ENCODE data around the gene NIPBL. TPM values are rescaled to one million over a fixed set of nuclear protein-coding genes. Genes with fewer than 3 reads are reported as not detected.
"Not testable (repeated sequence)": the region's sequence is repeated elsewhere in the genome, so short reads cannot be mapped to it uniquely, and the experiment has no call there.

The NIPBL gene
- total RNA-seq, 1 experiment from 2014 or later: 18.9 TPM

DNA sequence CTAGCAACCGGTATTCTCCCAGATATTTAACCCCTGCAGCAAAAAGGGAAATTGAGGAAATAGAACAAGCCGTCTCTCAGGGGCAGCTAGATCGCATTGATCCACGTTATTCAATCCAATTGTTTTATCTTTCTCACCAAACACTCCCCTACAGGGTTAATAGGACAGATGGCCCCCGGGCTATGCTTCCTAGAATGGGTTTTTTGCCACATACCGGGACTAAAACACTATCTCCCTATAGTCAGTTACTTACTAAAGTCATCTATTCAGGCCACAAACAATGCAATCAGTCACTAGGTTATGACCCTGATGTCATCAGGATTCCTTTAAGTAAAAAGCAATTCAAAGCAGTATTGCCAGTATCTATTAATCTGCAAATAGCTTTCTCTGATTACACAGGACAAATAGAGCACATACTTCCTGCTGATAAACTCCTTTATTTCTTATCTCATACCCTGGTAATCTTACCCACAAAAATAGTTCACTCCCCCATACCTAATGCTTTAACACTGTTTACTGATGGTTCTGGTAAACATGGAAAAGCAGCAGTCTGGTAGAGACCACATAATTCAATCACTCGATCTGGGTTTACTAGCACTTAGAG lies 213.7 kb downstream of the NIPBL start:
- 0 out of 2 replicates have a peak overlapping the region, but pooled peaks have one; percentile 9 for H3K27ac ChIP-seq
- H3K4me3 ChIP-seq: no peak overlapping the region
- no peaks in the 10 kb centered on the region for H3K9me3 ChIP-seq (replicated peaks)
- no peaks in the 10 kb centered on the region for H3K36me3 ChIP-seq
- DNase-seq (ENCODE audit: low read depth in 1 of 2, low spot score in 2 of 2): no peak
- peaks cover 30% of the 10 kb centered on the region for H3K4me1 ChIP-seq (replicated peaks)
- no peaks in the 10 kb centered on the region for H3K27me3 ChIP-seq (replicated peaks)

- H3K36me3 ChIP-seq: no peaks in the 10 kb centered on the region
- no peak overlapping the region for H3K4me3 ChIP-seq
- 0 out of 2 replicates have a peak overlapping the region, but pooled peaks have one; percentile 9 for H3K27ac ChIP-seq
- no peak for DNase-seq (ENCODE audit: low read depth in 1 of 2, low spot score in 2 of 2)
- no peaks in the 10 kb centered on the region for H3K27me3 ChIP-seq (replicated peaks)
- no peaks in the 10 kb centered on the region for H3K9me3 ChIP-seq (replicated peaks)
- peaks cover 30% of the 10 kb centered on the region for H3K4me1 ChIP-seq (replicated peaks)
Observed at GRCh38 chr5:37090781-37091180, 214.2 kb downstream of the NIPBL start.

GRCh38 chr5:37093795-37094194 lies 217.2 kb downstream of the NIPBL start:
- not testable (repeated sequence) for H3K27me3 ChIP-seq (replicated peaks); H3K36me3 ChIP-seq; H3K9me3 ChIP-seq (replicated peaks); DNase-seq (ENCODE audit: low read depth in 1 of 2, low spot score in 2 of 2); H3K4me3 ChIP-seq; H3K27ac ChIP-seq
- H3K4me1 ChIP-seq (replicated peaks): peaks cover 11% of the 10 kb centered on the region

- H3K4me1 ChIP-seq (replicated peaks); H3K27me3 ChIP-seq (replicated peaks); DNase-seq (ENCODE audit: low read depth in 1 of 2, low spot score in 2 of 2); H3K4me3 ChIP-seq; H3K27ac ChIP-seq: not testable (repeated sequence)
- Histone ChIP-seq H3K36me3 (peaks cover 24% of the 10 kb centered on the region), H3K9me3 (replicated peaks) (peaks cover 14% of the 10 kb centered on the region)
Observed at GRCh38 chr5:37099267-37099666, 222.7 kb downstream of the NIPBL start.

DNA sequence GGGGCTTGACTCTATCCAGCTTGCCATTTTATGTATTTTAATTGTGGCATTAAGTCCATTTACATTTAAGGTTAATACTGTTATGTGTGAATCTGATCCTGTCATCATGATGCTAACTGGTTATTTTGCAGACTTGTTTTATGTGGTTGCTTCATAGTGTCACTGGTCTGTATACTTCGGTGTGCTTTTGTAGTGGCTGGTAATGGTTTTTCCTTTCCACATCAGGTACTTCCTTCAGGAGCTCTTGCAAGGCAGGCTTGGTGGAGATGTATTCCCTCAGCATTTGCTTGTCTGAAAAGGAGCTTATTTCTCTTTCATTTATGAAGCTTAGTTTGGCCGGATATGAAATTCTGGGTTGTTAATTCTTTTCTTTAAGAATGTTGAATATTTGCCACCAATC lies 226.7 kb downstream of the NIPBL start:
- H3K4me1 ChIP-seq (replicated peaks): no peaks in the 10 kb centered on the region
- no peak overlapping the region for H3K4me3 ChIP-seq
- DNase-seq (ENCODE audit: low read depth in 1 of 2, low spot score in 2 of 2): no peak
- peaks cover 14% of the 10 kb centered on the region for H3K9me3 ChIP-seq (replicated peaks)
- peaks cover 41% of the 10 kb centered on the region for H3K36me3 ChIP-seq
- no peak overlapping the region for H3K27ac ChIP-seq
- no peaks in the 10 kb centered on the region for H3K27me3 ChIP-seq (replicated peaks)

DNA sequence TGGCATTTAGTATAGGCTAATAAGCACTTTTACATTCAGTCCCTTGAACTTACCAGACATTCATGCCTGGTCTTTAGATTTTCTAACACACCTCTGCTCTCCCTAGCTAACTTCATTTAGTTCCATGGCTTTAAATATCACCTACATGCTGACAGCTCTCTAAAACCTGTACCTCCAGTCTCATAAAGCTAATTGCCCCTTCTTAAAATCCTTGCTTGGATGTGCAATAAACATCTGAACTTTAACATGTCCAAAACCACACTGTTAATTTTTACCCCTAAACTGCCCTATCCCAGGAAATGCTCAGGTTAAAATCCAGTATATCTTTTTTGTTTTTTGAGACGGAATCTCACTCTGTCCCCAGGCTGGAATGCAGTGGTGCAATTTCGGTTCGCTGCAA lies 232.8 kb downstream of the NIPBL start:
- H3K36me3 ChIP-seq: peaks cover 45% of the 10 kb centered on the region
- no peak overlapping the region for H3K4me3 ChIP-seq
- H3K4me1 ChIP-seq (replicated peaks): no peaks in the 10 kb centered on the region
- no peak for DNase-seq (ENCODE audit: low read depth in 1 of 2, low spot score in 2 of 2)
- H3K27ac ChIP-seq: no peak overlapping the region
- no peaks in the 10 kb centered on the region for H3K27me3 ChIP-seq (replicated peaks)
- no peaks in the 10 kb centered on the region; the same call in 1 of the 2 replicates for H3K9me3 ChIP-seq (replicated peaks)

- Histone ChIP-seq H3K9me3 (replicated peaks) (no peaks in the 10 kb centered on the region), H3K36me3 (peaks cover 48% of the 10 kb centered on the region), H3K27me3 (replicated peaks) (no peaks in the 10 kb centered on the region), H3K27ac (no peak overlapping the region), H3K4me1 (replicated peaks) (no peaks in the 10 kb centered on the region), H3K4me3 (no peak overlapping the region)
- no peak for DNase-seq (ENCODE audit: low read depth in 1 of 2, low spot score in 2 of 2)
Observed at GRCh38 chr5:37110135-37110534, 233.6 kb downstream of the NIPBL start.

DNA sequence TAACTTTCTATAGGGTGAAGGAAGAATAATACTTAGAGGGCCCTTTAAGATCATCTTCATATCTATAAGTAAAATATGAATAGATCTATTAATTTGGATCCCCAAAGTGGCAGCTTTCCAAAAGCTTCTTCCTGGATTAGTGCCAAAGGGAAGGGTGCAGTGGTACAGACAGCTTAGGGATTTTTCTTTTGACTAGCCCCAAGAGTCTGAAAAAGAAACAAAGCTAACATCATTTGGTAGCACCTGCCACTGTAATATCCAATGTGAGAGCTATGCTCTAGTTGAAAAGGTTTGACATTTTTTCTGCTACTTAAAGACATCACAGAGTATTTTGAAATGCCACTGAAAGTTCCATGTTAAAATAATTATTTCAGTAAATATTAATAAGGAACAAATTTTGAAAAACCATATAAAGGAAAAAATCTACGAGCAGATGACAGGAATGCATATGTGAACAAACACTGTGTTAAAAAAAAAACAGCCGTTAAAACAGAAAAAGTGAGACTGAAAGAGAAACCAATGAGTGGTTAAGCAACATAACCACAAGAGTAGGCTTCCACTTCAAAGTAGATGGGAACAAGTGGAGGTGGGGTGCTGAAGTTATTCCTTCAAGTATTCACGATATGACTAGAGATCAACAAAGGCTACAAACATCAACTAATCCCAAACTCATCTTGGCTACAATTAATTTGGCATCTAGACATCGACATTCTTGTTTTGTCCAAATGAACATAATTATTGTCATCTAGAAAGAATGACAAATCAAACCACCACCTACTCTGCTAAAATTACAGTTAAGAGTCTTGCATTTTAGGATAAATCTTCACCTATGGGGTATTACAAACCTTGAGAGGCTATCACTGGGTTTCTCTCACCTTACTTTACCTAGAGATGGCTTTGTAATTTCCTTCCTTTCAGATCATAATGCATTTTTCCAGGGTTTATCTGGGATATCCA lies 235.1 kb downstream of the NIPBL start:
- Histone ChIP-seq H3K4me1 (replicated peaks) (no peaks in the 10 kb centered on the region), H3K27ac (no peak overlapping the region), H3K4me3 (no peak overlapping the region), H3K27me3 (replicated peaks) (no peaks in the 10 kb centered on the region), H3K9me3 (replicated peaks) (no peaks in the 10 kb centered on the region), H3K36me3 (peaks cover 44% of the 10 kb centered on the region)
- no peak for DNase-seq (ENCODE audit: low read depth in 1 of 2, low spot score in 2 of 2)

- Histone ChIP-seq H3K4me1 (replicated peaks) (no peaks in the 10 kb centered on the region), H3K4me3 (no peak overlapping the region), H3K9me3 (replicated peaks) (no peaks in the 10 kb centered on the region), H3K27me3 (replicated peaks) (no peaks in the 10 kb centered on the region), H3K36me3 (peaks cover 41% of the 10 kb centered on the region), H3K27ac (no peak overlapping the region)
- DNase-seq (ENCODE audit: low read depth in 1 of 2, low spot score in 2 of 2): no peak
Observed at GRCh38 chr5:37112383-37112991, 235.9 kb downstream of the NIPBL start.

Data from SJSA1 (cell line).